Ascending aorta (tissue), 2 donors: ENCODE data around the gene APBA2. TPM values are rescaled to one million over a fixed set of nuclear protein-coding genes. Genes with fewer than 3 reads are reported as not detected.
"Not testable (repeated sequence)": the region's sequence is repeated elsewhere in the genome, so short reads cannot be mapped to it uniquely, and the experiment has no call there.

Source experiments
- DNase-seq, 2 donors: peaks; one replicate each; pipeline ENCODE4 v3.0.0-alpha.2; 2019; ENCODE audit warnings: low spot score in 2 of 2
- H3K27ac ChIP-seq, 2 donors: fragments of 200-600 bp; sonication (generic); one replicate each; pipeline ENCODE4 v1.5.1; 2016 to 2017; ENCODE audit warnings: mild to moderate bottlenecking in 1 of 2
- H3K27me3 ChIP-seq: fragments of 200-600 bp; sonication (generic); one replicate; pipeline ENCODE4 v1.5.1; 2017
- H3K36me3 ChIP-seq, 2 donors: fragments of 200-600 bp; sonication (generic); one replicate each; pipeline ENCODE4 v1.5.1; 2016
- H3K4me1 ChIP-seq, 2 donors: fragments of 200-600 bp; sonication (generic); one replicate each; pipeline ENCODE4 v1.5.1; 2016 to 2017; ENCODE audit warnings: mild to moderate bottlenecking in 1 of 2
- H3K4me3 ChIP-seq, 2 donors: fragments of 200-600 bp; sonication (generic); one replicate each; pipeline ENCODE4 v1.5.1; 2016 to 2017; ENCODE audit warnings: mild to moderate bottlenecking in 1 of 2
- H3K9me3 ChIP-seq, 2 donors: fragments of 200-600 bp; sonication (generic); one replicate each; pipeline ENCODE4 v1.5.1; 2016
- CTCF ChIP-seq, 3 experiments: fragments of 200-600 bp in 2 of 3; fragments of 450-650 bp in 1 of 3; sonication (generic) in 2 of 3; IDR thresholded peaks; one replicate each; pipeline ENCODE4 v1.5.1; 2016 to 2019; ENCODE audit warnings: antibody characterized with exemption in 3 of 3, mild to moderate bottlenecking in 1 of 3, moderate library complexity in 1 of 3
- intact Hi-C: fragments of 100-400 bp; cut with DNase I; formaldehyde crosslinking; loops from one replicate; pipeline ENCODE4 v1.15.1; 2023
- total RNA-seq: library from RNA; depleted of rRNA; stranded (reverse); fragments of >200 nt; gene quantifications from one replicate; pipeline ENCODE4 v1.1.0, GENCODE V29; 2016

The APBA2 gene
- total RNA-seq, 1 donor from 2014 or later: 2.4 TPM

- no peak for DNase-seq
- Histone ChIP-seq H3K9me3 (no peaks in the 10 kb centered on the region), H3K4me1 (no peaks in the 10 kb centered on the region), H3K4me3 (no peak overlapping the region), H3K36me3 (peaks cover 0 to 12% of the 10 kb centered on the region in 2 donors), H3K27ac (no peak overlapping the region), H3K27me3 (no peaks in the 10 kb centered on the region)
- TF ChIP-seq CTCF (IDR thresholded peaks at IDR 0.05): no peak
- intact Hi-C loops: no loop called here
Observed at GRCh38 chr15:28861031-28861534, 24.7 kb upstream of the APBA2 start.

DNA sequence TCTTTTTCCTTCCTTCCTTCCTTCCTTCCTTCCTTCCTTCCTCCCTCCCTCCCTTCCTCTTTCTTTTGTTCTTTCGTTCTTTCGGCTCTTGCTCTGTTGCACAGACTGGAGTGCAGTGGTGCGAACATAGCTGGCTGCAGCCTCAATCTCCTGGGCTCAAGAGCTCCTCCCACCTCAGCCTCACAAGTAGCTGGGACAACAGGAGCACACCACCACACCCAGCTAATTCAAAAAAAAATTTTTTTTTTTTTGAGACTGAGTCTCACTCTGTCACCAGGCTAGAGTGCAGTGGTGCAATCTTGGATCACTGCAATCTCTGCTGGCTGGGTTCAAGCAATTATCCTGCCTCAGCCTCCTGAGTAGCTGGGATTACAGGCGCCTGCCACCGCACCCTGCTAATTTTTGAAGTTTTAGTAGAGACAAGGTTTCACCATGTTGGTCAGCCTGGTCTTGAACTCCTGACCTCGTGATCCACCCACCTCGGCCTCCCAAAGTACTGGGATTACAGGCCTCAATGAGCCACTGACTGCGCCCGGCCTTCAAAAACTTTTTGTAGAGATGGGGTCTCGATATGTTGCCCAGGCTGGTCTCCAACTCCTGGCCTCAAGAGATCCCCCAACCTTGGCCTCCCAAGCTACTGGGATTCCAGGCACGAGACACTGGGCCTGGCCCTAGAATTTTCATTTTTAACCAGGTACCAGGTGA, 24.0 kb upstream of the APBA2 start:
- intact Hi-C loops, H3K36me3 ChIP-seq, H3K27ac ChIP-seq, H3K27me3 ChIP-seq, H3K4me1 ChIP-seq, H3K9me3 ChIP-seq, H3K4me3 ChIP-seq: not testable (repeated sequence)
- DNase-seq: peak in 1 of 2 donors; percentile 24

DNA sequence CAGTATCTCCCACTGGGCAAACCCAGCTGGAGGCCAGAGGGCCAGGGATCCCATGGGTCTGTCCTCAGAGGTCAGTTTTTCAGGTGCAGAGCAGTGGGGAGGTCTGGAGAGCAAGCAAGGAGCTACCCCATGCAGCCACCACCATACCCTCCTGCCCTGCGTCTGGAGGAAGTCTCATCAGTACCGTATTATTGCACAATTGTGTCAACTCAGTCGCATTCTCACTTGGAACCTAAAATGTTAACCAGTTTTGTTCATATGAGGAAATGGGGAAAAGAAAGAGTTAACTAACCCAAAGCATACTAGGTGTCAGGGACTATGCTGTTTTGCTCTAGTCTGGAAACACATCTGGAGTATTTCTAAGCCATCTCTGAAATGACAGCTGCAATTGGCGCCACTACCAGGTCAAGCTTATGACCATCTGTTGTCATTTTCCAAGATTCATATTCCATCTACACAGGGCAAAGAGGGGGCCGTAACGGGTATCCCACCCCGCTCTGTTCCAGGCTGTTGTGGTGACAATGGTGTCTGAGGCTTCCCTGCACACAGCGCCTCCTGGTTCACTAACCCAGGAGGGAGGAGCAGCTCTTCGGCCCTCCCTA, 16.9 kb upstream of the APBA2 start:
- Histone ChIP-seq H3K9me3 (no peaks in the 10 kb centered on the region), H3K36me3 (no peaks in the 10 kb centered on the region), H3K4me1 (no peaks in the 10 kb centered on the region), H3K4me3 (no peak overlapping the region), H3K27me3 (no peaks in the 10 kb centered on the region), H3K27ac (no peak overlapping the region)
- DNase-seq: no peak
- TF ChIP-seq CTCF (IDR thresholded peaks at IDR 0.05): no peak
- intact Hi-C loops: no loop called here

DNA sequence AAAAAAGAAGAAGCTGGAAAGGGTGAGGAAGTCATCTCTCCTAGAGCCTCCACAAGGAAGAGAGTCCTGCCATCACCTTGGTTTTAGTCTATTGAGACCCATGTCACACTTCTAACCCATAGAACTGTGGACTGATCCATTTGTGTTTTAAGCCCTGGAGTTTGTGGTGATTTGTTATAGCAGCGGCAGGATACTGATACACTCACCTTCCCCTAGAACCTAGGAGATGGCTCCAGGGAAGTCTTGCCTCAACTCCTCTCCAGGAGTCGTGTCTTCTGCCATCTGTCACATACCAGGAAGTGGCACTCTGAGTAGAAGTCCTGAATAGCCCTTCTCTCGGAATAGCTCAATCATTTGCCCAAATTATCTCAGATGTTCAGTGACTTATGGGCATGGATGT, 14.6 kb upstream of the APBA2 start:
- H3K4me3 ChIP-seq: no peak overlapping the region
- no peak for TF ChIP-seq CTCF (IDR thresholded peaks at IDR 0.05)
- intact Hi-C loops: no loop called here
- no peaks in the 10 kb centered on the region for H3K27me3 ChIP-seq
- H3K27ac ChIP-seq: no peak overlapping the region
- no peaks in the 10 kb centered on the region for H3K9me3 ChIP-seq
- DNase-seq: no peak
- no peaks in the 10 kb centered on the region for H3K36me3 ChIP-seq
- no peaks in the 10 kb centered on the region for H3K4me1 ChIP-seq

DNA sequence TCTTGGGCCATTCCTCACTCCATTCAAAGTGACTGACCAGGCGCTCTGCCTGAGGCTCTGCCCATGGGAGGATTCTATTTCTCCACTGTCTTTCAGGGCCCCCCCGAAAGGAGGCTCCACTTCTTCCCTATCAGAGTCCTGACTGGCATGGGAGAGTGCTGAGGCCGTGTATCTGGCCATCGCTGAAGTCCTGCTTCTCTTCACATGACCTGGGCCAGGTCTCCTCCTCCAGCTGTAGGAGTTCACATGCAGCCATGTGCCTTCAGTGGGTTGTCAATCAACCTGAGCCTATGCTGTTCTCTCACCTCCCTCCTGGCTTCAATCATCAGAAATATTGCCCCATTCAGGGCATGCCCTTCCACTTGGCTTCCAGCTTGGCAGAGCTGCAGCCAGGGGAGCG, 12.8 kb upstream of the APBA2 start:
- TF ChIP-seq CTCF (IDR thresholded peaks at IDR 0.05): no peak
- no peaks in the 10 kb centered on the region for H3K9me3 ChIP-seq
- H3K27ac ChIP-seq: no peak overlapping the region
- DNase-seq: no peak
- no peaks in the 10 kb centered on the region for H3K4me1 ChIP-seq
- intact Hi-C loops: no loop called here
- H3K27me3 ChIP-seq: no peaks in the 10 kb centered on the region
- no peak overlapping the region for H3K4me3 ChIP-seq
- no peaks in the 10 kb centered on the region for H3K36me3 ChIP-seq

- H3K9me3 ChIP-seq: no peaks in the 10 kb centered on the region
- H3K27ac ChIP-seq: no peak overlapping the region
- no peak for TF ChIP-seq CTCF (IDR thresholded peaks at IDR 0.05)
- no peak overlapping the region for H3K4me3 ChIP-seq
- DNase-seq: no peak
- H3K4me1 ChIP-seq: no peaks in the 10 kb centered on the region
- intact Hi-C loops: no loop called here
- H3K36me3 ChIP-seq: no peaks in the 10 kb centered on the region
- no peaks in the 10 kb centered on the region for H3K27me3 ChIP-seq
Observed at GRCh38 chr15:28873585-28874190, 12.1 kb upstream of the APBA2 start.
